Endometrium (tissue), 2 donors: Measurements from ENCODE around the gene CCDC34.

ENCODE experiments used
- FAIRE-seq: peaks from 2 replicates; lab custom pipeline; 2012; peaks lifted over from hg19 to GRCh38; lab: Jason Lieb, UNC
- donor health status: control.
- donor health status: control.

Gene CCDC34

GRCh38 chr11:27392278-27393114 lies 29.5 kb upstream of the CCDC34 start:
- no peak for FAIRE-seq

DNA sequence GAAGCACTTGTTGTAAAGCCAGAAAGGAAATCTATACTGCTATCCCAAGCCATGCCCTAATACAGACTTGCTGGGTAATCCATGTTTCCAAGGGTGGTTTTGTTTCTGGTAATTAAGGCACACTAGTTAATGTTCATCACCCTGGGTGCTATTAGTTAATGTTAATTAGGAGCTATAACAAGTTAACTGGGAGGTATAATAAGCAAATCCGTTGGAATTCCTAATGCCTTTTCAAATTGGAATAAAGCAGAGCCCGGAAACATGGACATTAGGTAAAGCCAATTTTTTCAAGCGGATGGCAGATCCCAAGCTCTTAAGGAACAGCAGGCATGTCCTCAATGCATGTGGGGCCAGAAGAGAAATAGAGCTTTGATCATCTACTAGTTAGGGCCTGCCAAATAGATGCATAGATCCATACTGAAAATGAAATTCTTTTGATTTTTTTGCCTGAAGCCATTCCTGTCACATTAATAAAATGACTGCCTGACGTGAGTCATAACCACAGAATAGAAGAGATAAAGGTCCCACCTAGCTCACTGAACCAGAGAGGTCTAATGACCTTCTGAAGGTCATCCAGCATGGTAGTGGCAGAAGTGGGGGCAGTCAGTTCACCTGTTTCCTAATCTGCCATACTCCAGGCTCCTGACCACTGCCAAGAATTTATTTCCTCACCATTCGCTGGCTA lies 28.5 kb upstream of the CCDC34 start:
- FAIRE-seq, result no peak

- FAIRE-seq, result no peak
Observed at GRCh38 chr11:27390318-27391295, 27.6 kb upstream of the CCDC34 start.

- no peak for FAIRE-seq
Observed at GRCh38 chr11:27388869-27389268, 25.9 kb upstream of the CCDC34 start.

- FAIRE-seq, result no peak
Observed at GRCh38 chr11:27388001-27388400, 25.0 kb upstream of the CCDC34 start.

- FAIRE-seq, result no peak
Observed at GRCh38 chr11:27387362-27387761, 24.3 kb upstream of the CCDC34 start.

DNA sequence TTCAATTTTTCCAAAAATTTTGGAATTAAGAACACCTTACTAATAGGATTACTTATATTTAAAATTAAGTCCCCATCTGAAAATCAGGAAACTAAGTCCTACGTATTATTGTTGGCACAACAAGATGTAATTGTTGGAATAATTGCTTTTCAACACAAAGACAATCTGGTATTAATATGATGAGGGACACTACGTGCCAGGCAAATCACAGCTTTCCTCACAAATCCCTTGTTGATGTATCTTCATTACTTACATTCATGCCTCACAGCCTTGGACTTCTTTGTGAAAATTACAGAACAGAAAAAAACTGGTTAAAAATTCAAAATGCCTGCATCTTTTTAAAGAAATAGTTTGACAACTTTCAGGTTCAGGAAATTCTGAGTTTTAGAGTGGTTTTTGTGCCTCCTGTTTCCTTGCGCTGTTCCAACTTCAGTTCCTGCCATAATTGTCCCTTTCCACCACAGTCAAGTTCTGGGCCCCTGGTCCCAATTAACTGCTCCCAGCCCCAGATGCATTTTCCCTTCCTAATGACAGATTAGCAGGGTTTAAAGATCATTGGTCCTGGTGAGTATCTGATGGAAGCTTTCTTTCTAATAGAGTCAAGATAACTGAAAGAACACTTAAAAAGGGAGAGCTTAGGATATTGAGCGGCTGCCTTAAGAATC lies 23.3 kb upstream of the CCDC34 start:
- no peak for FAIRE-seq

DNA sequence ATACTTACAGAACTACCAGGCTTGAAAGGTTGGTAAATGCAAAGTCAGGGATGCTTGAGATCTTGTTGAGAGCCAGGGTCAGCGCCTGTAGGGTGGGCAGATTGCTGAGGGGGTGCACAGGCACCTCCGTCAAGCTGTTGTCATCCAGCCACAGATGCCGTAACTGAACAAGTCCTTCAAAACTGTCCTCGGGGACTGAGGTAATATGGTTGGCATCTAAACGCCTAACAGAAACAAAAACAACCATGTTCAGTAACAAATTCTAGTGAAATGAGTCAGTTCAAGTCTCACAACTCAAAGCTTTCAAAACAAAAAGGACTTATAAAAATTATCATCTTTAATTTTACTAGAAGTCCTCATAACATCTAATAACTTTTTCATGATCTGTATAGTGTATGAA lies 22.2 kb upstream of the CCDC34 start:
- FAIRE-seq, result no peak

DNA sequence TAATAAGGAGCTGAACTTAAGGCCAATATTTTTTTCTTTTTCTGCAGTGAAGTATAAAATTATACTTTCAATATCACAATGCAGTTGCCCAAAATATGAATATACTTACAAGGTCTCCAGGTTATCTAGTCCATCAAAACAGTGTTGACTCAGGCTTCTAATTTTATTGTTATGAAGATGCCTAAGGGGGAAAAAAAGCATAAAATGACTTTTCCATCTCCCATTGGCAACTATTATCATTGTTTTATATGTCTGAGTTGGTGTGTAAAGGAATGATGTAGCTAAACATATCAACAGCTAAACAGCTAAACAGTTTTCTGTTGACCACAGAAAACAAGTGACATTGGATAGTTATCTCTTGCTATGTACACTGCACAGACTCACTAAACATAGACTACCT lies 21.2 kb upstream of the CCDC34 start:
- FAIRE-seq, result no peak

- FAIRE-seq, result no peak
Observed at GRCh38 chr11:27383645-27384044, 20.6 kb upstream of the CCDC34 start.

DNA sequence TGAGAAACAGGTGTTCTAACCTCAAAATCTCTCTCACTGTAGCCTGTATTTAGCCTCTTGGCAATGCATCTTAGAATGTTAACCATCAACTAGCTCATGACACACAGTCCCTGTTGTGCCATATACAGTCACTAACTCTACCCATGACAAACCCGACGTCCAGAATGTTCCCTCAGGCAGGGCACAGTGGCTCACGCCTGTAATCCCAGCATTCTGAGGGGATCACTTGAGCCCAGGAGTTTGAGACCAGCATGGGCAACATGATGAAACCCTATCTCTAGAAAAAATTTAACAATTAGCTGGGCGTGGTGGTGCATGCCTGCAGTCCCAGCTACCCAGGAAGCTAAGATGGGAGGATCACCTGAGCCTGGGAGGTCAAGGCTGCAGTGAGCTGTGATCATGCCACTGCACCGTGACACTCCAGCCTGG lies 18.2 kb upstream of the CCDC34 start:
- FAIRE-seq, result no peak

- no peak for FAIRE-seq
Observed at GRCh38 chr11:27380771-27381170, 17.8 kb upstream of the CCDC34 start.

DNA sequence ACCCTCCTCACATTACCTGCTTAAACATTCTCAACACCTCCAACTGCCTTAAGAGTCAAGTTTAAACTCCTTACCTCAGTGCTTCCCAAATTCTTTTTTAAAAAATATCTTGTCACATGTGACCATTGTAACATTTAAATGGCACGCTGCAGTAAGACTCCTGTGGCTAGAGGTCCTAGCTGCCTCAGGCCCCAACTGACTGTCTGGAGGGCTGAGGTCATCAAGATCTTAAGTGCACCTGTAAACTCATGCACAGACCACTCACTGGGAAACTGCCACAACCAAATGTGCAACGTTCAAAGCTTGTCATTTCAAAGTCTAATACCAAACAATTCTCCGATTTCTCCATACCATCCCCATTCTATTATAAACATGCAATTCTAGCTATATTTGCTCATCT lies 16.4 kb upstream of the CCDC34 start:
- no peak for FAIRE-seq

GRCh38 chr11:27375370-27375769 lies 12.4 kb upstream of the CCDC34 start:
- FAIRE-seq, result no peak

DNA sequence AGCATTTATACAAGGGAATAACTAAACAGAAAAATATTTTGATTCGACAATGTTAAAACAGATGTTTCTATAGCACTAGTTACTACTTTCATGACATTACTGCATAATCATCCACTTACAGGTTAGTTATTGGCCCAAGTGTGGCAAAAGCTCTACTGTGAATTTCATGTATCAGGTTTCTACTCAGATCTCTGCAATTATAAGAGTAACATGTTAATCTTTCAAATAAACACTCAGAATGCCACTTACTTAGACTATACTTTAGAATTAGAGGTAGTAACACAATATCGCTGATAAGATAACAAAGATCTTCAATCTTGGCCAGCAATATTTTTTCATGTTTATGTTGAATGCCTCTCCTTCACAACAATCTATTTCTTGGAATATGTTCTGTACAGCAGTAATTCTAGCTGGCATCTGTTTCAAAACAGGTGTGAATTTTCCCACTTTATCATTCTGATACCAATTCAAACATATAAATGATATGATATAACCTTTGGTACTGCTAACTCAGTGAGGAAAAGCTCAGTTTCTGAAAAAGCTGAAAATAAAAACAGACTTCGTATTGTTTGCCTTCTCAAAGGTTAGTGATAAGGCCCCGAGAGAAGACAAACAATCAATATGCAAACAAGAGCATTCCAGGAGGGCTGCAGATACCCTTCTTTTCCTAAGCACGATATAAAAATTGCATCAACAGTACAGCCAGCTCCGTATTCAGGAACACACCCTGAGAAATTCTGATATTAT lies 11.0 kb upstream of the CCDC34 start:
- FAIRE-seq, result no peak

GRCh38 chr11:27373392-27373791 lies 10.4 kb upstream of the CCDC34 start:
- no peak for FAIRE-seq

DNA sequence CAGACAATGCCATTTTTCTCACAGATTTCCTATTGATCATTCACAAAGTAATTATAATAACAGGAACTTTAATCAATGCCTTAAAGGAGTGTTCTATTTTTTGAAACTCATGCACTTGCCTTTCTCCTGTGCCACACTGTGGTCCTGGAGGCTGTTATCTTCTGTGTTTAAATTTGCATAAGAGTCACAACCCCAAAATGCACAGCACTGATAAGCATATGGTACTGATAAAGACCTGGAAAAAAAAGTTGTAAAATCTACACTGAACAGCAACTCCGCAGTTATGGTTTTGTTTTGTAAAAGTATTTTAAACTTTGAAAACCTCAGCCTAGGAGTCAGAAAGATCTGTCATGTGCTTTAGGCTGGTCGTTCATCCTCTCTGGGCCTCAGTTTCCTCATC lies 9.1 kb upstream of the CCDC34 start:
- FAIRE-seq, result no peak

DNA sequence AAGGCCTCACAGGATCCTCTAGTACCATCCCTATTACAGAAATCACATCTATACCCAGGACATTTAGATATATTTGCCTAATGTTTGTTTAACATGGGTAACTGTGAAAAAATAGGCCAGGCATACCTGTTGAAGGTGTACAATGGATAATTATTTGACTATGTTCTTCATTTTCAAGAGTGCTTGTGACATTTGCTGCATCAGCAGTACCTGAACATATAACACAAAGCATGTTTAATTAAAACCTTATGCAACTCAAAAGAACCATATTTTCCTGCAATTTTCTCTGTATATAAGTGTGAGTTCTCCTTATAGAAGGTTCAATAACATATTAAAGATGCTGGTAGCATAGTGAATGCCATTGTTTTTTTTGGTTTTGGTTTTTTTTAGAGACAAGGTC lies 8.5 kb upstream of the CCDC34 start:
- no peak for FAIRE-seq

DNA sequence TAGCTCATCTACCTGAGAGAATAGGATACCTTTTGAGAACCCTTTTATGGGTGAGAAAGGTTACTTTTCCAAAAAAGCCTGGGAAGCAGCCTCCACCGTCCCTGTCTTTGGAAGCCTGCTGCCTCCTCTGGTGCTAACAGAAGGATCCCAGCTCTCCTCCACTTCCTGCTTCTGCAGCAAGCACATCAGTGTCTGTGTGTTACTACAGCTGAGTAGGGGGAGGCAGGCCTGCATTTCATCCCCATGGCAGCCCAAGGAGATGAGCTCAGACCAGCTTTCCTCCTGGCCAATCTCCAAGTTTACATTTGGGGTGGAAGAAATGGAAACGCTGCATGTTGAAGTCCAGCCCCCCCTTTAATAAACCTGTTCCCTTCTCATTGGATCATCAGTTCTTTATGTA lies 7.4 kb upstream of the CCDC34 start:
- FAIRE-seq, result no peak

DNA sequence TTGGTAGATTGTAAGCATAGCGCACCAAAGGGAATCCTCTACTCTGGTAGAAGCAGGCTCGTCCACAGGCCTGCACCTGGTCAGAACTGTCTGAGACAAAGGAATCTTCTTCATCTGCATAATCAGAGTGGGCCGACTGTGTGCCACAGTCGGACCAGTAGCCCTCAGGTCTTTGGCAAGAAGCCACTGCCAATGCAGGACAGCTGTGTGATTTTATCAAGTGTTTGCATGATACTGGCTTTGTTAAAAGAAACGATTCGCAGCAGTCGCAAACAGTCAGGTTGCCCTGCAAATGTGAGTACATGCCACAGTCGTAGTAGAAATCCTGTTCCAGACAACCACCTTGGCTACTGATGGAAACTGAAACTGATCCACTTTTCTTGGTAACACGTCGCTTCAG lies 4.9 kb upstream of the CCDC34 start:
- no peak for FAIRE-seq

GRCh38 chr11:27363576-27364117 lies 632 bp upstream of the CCDC34 start:
- no peak for FAIRE-seq
